ENCODE data around the gene SLC9A9.
"Not testable (repeated sequence)": the region's sequence is repeated elsewhere in the genome, so short reads cannot be mapped to it uniquely, and the experiment has no call there.

SLC9A9 gene

DNA sequence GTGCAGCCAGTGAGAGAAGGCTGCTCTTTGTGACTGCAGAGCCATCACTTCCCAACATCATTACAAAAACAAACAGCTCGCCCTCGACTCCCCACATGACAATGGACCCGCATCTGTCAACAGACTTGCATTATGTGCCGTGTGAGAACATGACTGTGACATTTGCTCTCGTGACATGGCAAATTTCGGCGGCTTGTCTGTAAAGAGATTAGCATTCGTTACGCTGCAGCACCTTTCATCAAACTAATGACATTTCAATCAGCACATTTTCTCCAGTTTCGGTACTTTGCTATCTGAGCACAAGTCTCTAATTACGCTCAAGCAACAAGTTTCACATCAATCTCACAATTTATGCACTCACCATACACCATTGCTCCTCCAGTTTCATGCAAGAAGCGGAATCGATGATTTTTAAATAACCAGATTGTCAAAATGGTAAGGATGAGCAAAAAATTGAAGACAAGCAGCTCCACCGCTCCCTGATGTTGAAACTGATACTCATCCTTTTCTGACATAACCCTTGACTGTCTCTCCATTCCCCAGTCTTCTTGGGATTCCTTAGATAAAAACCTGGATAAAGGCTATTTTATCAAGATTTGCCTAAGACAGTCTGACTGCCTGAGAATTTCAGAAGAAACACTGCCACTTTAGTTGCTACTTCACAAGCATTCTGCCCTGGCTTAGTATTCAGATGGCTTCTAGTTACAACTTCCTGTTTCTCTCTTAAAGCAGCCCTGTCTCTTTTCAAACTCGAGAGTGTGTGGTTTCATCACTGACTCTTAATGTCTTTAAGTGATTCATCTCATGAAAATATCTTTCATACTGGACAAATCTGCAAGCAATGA, at the start of gene SLC9A9:
Gene SLC9A9, minus strand, starts transcription at position 682 of the 845 bp plus-strand sequence. Its CDS starts 146 bp downstream, at position 536.
- DNase-seq = peak; percentile 8 to 72 (median 29)

- DNase-seq = peak in 1 of 3 experiments; percentile 45
Observed at GRCh38 chr3:143897576-143898295, 49.5 kb upstream of the SLC9A9 start.

GRCh38 chr3:143896486-143896885, 48.2 kb upstream of the SLC9A9 start:
- DNase-seq = no peak

DNA sequence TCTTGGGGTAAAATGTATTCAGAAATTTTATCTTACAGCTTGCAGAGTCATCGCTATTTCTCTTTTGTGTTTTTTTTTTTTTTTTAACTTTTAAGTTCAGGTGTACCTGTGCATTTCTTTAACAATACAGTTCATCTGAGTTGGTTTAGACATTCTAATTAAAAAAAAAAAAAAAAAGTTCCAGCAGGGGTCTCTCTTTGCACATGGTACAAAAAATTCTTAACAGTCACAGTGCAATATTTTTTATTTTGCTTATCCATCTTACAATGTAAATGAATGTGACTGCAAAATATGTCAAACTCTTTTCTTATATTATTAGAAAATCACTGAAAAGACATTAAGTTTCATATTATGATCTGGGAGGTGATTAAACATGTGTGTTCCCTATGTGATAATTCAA, 47.5 kb upstream of the SLC9A9 start:
- peak in 1 of 3 experiments; percentile 60 for DNase-seq

DNA sequence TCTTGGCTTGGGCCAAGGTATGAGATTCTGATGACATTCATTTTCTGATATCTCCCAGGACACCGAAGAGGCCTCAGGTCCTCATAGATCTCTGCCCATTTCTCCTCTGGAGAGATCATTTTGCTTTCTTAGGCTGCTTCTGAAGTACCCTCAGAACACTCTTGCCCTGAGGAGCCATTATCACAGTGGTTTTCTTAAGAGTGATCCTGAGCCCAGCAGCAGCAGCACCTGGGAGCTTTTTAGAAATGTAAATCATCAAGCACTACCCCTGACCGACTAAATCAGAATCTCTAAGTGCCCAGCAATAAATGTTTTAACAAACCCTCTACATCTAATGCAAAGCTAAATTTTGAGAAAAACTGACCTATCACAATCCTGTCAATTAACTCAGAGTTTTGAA, 40.6 kb upstream of the SLC9A9 start:
- DNase-seq = no peak

GRCh38 chr3:143888166-143888565, 39.9 kb upstream of the SLC9A9 start:
- DNase-seq = peak in 1 of 3 experiments; percentile 27

DNA sequence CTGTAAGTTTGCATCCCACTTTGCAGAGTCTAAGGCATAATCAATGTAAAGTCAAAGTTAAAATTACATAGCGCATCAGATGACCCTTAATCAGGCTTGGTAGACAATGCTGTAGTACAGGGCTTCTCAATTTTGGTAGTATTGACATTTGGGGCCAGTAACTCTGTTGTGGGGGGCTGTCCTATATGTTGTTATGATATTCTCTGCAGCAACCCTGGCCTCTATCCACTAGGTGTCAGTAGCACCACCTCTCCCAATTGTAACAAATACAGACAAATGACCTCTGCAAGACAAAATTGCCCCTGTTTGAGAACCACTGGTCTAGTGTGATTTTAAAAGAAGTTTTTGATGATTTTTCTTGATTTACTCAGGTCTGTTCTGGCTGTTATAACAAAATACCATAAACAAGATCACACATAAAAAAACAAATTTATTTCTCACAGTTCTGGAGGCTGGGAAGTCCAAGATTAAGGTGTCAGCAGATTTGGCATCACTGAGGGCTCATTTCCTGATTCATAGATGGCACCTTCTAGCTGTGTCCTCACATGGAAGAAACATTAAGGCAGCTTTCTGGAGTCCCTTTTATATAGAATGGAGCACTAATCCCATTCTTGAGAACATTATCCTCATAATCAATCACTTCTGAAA, 37.6 kb upstream of the SLC9A9 start:
- DNase-seq = peak; percentile 8 to 66 (median 21)

- no peak for DNase-seq
Observed at GRCh38 chr3:143884861-143885260, 36.6 kb upstream of the SLC9A9 start.

DNA sequence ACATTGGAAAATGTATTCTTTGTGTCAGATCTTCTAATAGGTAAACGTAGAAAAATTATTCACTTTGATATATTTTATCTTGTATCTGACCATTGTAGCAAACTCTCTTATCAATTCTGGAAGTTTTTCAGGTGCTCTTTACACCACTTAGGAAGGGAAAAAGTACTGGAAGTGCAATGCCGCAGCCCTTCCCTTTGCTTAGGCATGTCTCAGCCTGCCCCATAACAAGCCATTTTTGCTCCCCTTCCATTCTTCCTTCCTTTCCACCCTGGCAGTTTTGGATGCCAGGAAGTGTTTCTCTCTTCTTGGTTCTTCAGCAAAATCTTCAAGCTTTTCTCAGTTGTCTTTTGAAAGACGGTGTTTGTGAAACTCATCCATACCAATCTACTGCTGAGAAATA, 34.9 kb upstream of the SLC9A9 start:
- no peak for DNase-seq

DNA sequence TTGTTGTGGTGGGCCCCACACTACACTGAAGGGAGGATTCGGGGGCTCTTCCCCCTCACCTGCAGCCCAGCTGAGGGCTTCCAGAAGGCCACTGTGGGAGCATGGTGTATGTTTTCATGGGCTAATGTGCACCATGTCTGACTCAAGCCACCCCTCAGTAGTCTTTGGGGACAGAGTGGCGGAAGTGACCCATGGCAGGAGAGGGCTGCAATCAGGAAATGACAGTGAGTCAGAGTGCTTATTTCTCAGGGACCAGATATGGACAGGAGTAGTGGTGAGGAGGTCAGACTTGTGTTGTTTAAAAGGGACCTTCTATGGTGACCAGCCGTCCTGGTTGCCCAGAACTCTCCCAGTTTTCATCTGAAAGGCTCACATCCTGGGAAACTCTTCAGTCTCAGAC, 32.8 kb upstream of the SLC9A9 start:
- DNase-seq = no peak

- DNase-seq = no peak
Observed at GRCh38 chr3:143875546-143875945, 27.3 kb upstream of the SLC9A9 start.

- not testable (repeated sequence) for DNase-seq
Observed at GRCh38 chr3:143873553-143873952, 25.3 kb upstream of the SLC9A9 start.

DNA sequence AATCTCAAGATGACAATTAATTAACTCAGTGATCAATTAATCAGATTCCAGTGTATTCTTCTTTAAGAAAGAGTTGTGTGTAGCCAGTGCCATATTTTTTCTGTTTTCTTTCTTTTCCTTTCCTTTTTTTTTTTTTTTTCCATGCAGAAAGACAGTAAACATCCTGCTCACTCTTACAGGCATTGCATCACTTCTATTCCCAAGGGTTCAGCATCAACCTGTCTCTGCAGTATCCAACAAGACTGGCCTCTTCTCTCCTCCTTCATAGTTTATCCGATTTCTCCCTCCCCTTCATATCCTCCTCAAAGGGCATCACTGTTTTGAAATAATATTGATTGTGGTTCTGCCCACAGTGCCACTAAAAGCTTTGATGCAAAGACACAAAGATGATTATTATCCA, 17.0 kb upstream of the SLC9A9 start:
- no peak for DNase-seq

- DNase-seq = no peak
Observed at GRCh38 chr3:143859465-143860203, 11.4 kb upstream of the SLC9A9 start.

DNA sequence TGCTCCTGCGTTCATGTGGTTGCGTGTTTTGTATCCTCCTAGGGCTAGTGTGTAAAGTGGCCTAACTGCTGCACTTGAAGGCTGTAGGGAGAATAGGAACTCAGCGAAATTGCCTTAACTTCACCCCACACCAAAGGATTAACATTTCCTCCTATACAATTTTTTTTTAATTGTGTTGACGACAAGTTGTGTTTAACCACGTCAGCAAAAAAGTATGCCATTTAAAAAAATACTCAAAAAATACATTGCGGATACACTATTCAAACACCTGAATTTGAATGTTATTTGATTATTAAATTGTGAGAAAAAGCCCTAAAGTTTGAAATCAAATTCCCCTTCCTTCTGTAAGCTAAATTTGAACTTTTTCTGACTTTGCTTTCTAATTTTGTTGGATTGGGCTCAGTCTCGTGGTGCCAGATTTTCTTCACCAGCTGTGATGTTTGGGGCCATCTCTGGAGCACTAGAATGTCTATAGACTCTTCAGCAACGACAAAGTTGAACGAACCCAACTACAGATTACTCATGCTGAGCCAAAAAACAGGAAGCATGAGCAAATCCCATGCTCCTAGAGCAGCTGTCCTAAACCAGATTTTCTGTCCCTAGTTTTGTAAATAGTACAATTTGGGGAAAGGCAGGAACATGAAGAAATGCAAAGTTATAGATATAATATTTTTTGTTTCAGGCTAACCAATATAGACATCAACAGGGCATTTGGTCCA, 8.1 kb upstream of the SLC9A9 start:
- no peak for DNase-seq

DNA sequence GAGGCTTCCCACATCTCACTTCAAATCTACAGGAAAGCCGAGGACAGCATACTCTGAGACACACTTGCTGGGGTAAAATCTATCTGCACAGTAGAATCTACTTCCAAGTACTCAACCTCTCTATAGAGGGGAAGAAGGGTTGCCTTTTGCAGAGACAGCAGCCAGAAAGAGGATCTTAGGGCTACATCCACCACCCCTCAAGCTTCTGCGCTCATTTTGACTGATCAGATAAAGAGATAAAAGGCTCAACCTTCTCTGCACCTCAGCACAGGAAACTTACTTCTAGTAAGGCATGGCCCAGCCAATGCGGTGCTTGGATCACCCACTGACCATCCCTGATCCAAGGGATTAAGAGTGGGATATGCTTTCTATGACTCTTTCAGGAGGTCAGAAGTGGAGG, 6.9 kb upstream of the SLC9A9 start:
- DNase-seq = no peak

DNA sequence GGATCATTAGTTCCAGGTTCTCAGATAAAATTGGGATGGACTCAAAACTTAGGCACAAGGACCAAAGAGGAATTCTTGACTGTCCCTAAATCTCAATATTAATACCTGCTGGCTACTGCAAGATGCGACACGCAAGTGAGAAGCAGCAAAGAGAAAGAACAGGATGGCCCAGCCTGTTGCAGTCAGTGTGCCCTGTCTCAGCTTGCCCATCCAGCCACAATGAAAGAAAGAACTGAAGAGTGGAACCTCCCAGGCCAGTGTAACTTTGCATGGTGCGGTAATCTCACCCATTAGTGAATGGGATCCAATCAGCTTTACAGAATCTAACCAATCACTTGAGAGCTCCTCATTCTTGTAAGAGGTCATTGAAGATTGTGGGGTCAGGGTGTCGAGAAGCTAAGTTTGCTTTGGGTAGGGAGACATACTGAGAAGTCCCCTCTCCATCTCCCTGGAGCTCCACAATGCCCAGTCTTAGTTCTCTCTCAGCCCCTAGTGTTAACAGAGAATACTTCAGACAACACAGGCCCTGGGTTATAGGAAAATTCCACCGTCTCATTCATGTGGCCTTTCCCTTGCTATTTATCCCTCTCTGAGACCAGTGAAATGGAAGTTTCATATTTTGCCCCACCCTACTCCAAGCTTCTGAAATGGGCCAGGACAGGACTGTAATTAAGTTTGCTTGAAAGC, 3.2 kb upstream of the SLC9A9 start:
- DNase-seq = no peak

DNA sequence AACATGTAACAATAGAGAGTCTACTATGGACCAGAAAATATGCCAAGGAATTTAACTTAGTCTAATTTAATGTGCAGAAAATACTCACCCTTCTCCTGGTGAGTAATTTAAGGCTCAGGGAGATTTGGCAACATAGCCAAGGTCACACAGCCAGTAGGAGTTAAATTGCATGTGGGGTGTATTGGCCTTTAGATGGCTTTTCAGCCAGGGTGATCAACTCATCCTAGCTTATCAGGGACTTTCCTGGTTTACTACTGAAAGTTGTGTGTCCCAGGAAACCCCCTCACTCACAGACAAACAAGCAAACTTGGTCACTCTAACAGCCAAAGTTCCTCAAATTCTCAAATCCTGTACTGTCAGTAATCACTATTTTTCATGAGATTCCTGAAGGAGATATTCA, 2.6 kb upstream of the SLC9A9 start:
- no peak for DNase-seq

- DNase-seq = no peak
Observed at GRCh38 chr3:143849854-143850549, 1.7 kb upstream of the SLC9A9 start.

GRCh38 chr3:143848704-143849103, 436 bp upstream of the SLC9A9 start:
- DNase-seq = no peak

DNA sequence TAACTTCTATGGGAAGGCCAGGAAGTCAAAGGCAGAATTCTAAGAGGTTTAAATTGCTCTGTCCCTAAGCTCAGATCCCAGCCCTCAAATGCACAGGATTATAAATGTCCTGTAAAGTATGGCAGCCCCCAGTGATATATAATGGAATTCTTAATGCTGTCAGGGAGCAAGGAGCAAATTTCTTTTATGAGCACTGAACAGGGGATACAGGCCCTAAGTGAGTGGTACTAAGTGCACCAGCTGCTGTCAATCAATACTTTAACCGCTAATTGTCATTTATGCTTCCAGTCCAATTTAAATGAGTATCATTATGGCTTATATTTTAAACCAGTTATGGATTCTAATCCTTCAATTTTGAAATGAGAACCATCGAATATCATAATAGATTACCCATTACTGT, 4.7 kb downstream of the SLC9A9 start:
- no peak for DNase-seq
